Cardiac muscle cell (in vitro differentiated cells and primary cell): ENCODE data around the gene KCNIP3. TPM values are rescaled to one million over a fixed set of nuclear protein-coding genes. Genes with fewer than 3 reads are reported as not detected.
A peak's percentile ranks its signal among the peaks of the same experiment; 100 is the strongest.

Experiments
- DNase-seq, 2 donors: peaks; one replicate each; pipeline versions ENCODE4 v3.0.0 to v3.0.0-alpha.2; 2010 to 2017; ENCODE audit warnings: low read depth in 1 of 2, low spot score in 1 of 2
- H3K27ac ChIP-seq: fragments of 200-600 bp; sonication (generic); 2 replicates; pipeline ENCODE4 v1.5.1; 2016
- H3K27me3 ChIP-seq: fragments of 200-600 bp; sonication (generic); 2 replicates; pipeline ENCODE4 v1.6.0; 2016; ENCODE audit warnings: control low read depth
- H3K36me3 ChIP-seq: fragments of 200-600 bp; sonication (generic); 2 replicates; pipeline ENCODE4 v1.5.1; 2016; ENCODE audit warnings: control low read depth
- H3K4me1 ChIP-seq: fragments of 200-600 bp; sonication (generic); 2 replicates; pipeline ENCODE4 v1.8.1; 2017; ENCODE audit warnings: low read depth, mild to moderate bottlenecking, mixed run types
- H3K4me3 ChIP-seq: fragments of 200-600 bp; sonication (generic); 2 replicates; pipeline ENCODE4 v1.5.1; 2016; ENCODE audit warnings: mild to moderate bottlenecking
- H3K9me3 ChIP-seq: fragments of 200-600 bp; sonication (generic); 2 replicates; pipeline ENCODE4 v1.5.1; 2017; ENCODE audit warnings: low read depth, mild to moderate bottlenecking, control low read depth
- CTCF ChIP-seq: IDR thresholded peaks from 2 replicates; pipeline ENCODE4 v1.5.1; 2012; ENCODE audit warnings: low read depth, mild to moderate bottlenecking, low read length
- polyA plus RNA-seq: library from polyadenylated mRNA; unstranded; fragments of >200 nt; fragmentation: Nextera tagmentation; extraction: Ambion mirVana; gene quantifications from 2 replicates; pipeline ENCODE4 v1.2.1, GENCODE V29; 2016
- total RNA-seq: library from RNA; depleted of rRNA; stranded (reverse); fragments of >200 nt; gene quantifications from 2 replicates; pipeline ENCODE4 v1.2.3, GENCODE V29; 2016

KCNIP3 gene
- total and polyA plus RNA-seq, 2 experiments from 2014 or later = 1.2 to 5.2 TPM

GRCh38 chr2:95297639-95298395 lies 670 bp downstream of the KCNIP3 start:
- TF ChIP-seq CTCF = no peak
- Histone ChIP-seq H3K4me1 (no peaks in the 10 kb centered on the region), H3K36me3 (no peaks in the 10 kb centered on the region), H3K27ac (no peak overlapping the region), H3K4me3 (no peak overlapping the region), H3K9me3 (no peaks in the 10 kb centered on the region), H3K27me3 (no peaks in the 10 kb centered on the region)
- DNase-seq = no peak

GRCh38 chr2:95298486-95299111 lies 1.5 kb downstream of the KCNIP3 start:
- H3K27me3 ChIP-seq = no peaks in the 10 kb centered on the region
- H3K9me3 ChIP-seq = no peaks in the 10 kb centered on the region
- no peak for TF ChIP-seq CTCF
- no peak overlapping the region for H3K27ac ChIP-seq
- no peak overlapping the region for H3K4me3 ChIP-seq
- H3K36me3 ChIP-seq = no peaks in the 10 kb centered on the region
- no peak for DNase-seq
- H3K4me1 ChIP-seq = no peaks in the 10 kb centered on the region

GRCh38 chr2:95299961-95300360 lies 2.8 kb downstream of the KCNIP3 start:
- no peaks in the 10 kb centered on the region for H3K36me3 ChIP-seq
- no peak overlapping the region for H3K4me3 ChIP-seq
- no peak for TF ChIP-seq CTCF
- no peaks in the 10 kb centered on the region for H3K27me3 ChIP-seq
- H3K27ac ChIP-seq = no peak overlapping the region
- H3K9me3 ChIP-seq = no peaks in the 10 kb centered on the region
- H3K4me1 ChIP-seq = no peaks in the 10 kb centered on the region
- DNase-seq = no peak

GRCh38 chr2:95300450-95300849 lies 3.3 kb downstream of the KCNIP3 start:
- no peaks in the 10 kb centered on the region for H3K36me3 ChIP-seq
- no peaks in the 10 kb centered on the region for H3K4me1 ChIP-seq
- no peak overlapping the region for H3K27ac ChIP-seq
- H3K4me3 ChIP-seq = no peak overlapping the region
- no peaks in the 10 kb centered on the region for H3K27me3 ChIP-seq
- peak in 1 of 2 donors; percentile 22 for DNase-seq
- H3K9me3 ChIP-seq = no peaks in the 10 kb centered on the region
- TF ChIP-seq CTCF = no peak

GRCh38 chr2:95301186-95301585 lies 4.0 kb downstream of the KCNIP3 start:
- no peaks in the 10 kb centered on the region for H3K36me3 ChIP-seq
- no peak overlapping the region for H3K4me3 ChIP-seq
- no peak for TF ChIP-seq CTCF
- no peaks in the 10 kb centered on the region for H3K9me3 ChIP-seq
- no peaks in the 10 kb centered on the region for H3K4me1 ChIP-seq
- DNase-seq = no peak
- H3K27ac ChIP-seq = no peak overlapping the region
- H3K27me3 ChIP-seq = no peaks in the 10 kb centered on the region
